Activated CD8-positive, alpha-beta T cell treated with anti-CD3 and anti-CD28 coated beads, Interleukin-2, amount 10 ng/mL, durations not matched to agents 7 days and 5 days (primary cell): ENCODE measurements around the gene TTC7B. TPM values are rescaled to one million over a fixed set of nuclear protein-coding genes. Genes with fewer than 3 reads are reported as not detected.

Experiments
- ATAC-seq: fragments of 150-1000 bp; cut with Tn5 transposase; one replicate; pipeline ENCODE4 v1.10.0; 2021; ENCODE audit warnings: moderate library complexity
- CTCF ChIA-PET: fragments of 350-600 bp; sonication (Branson Sonifier 250); formaldehyde crosslinking; loops from one replicate; lab custom pipeline; 2021; ENCODE audit warnings: antibody characterized with exemption; lab: Charles Lee
- POLR2A ChIA-PET: fragments of 350-600 bp; sonication (Branson Sonifier 250); formaldehyde crosslinking; loops from one replicate; lab custom pipeline; 2021; ENCODE audit warnings: antibody characterized with exemption; lab: Charles Lee
- DNase-seq: peaks from one replicate; pipeline ENCODE4 v3.0.0-alpha.2; 2020
- H3K27ac Mint-ChIP-seq: one replicate; pipeline ENCODE4 v1.8.0; 2021; ENCODE audit warnings: mild to moderate bottlenecking, mixed read lengths
- H3K27me3 Mint-ChIP-seq: one replicate; pipeline ENCODE4 v1.8.0; 2021; ENCODE audit warnings: low read depth, mixed read lengths
- H3K36me3 Mint-ChIP-seq: one replicate; pipeline ENCODE4 v1.8.0; 2021; ENCODE audit warnings: low read depth, mixed read lengths
- H3K4me1 Mint-ChIP-seq: one replicate; pipeline ENCODE4 v1.8.0; 2021; ENCODE audit warnings: low read depth, mixed read lengths
- H3K4me3 Mint-ChIP-seq: one replicate; pipeline ENCODE4 v1.8.0; 2021; ENCODE audit warnings: mild to moderate bottlenecking, mixed read lengths
- H3K9me3 Mint-ChIP-seq: one replicate; pipeline ENCODE4 v1.8.0; 2022; ENCODE audit warnings: mixed read lengths; ENCODE audit not compliant: insufficient read depth
- total RNA-seq, 2 experiments: library from RNA; stranded (reverse); gene quantifications; one replicate each; pipeline ENCODE4 v1.2.3, GENCODE V29; 2021

The TTC7B gene
- total RNA-seq, 2 experiments from 2014 or later: 5.3 to 6.8 TPM

- no peaks in the 10 kb centered on the region for H3K36me3 Mint-ChIP-seq
- no peak overlapping the region for H3K27ac Mint-ChIP-seq
- ATAC-seq: no peak
- H3K27me3 Mint-ChIP-seq: no peaks in the 10 kb centered on the region
- CTCF ChIA-PET: no interaction called here
- DNase-seq: no peak
- H3K9me3 Mint-ChIP-seq: no peaks in the 10 kb centered on the region
- no peak overlapping the region for H3K4me3 Mint-ChIP-seq
- POLR2A ChIA-PET: no interaction called here
- no peaks in the 10 kb centered on the region for H3K4me1 Mint-ChIP-seq
Observed at GRCh38 chr14:90781344-90781761, 34.9 kb downstream of the TTC7B start.

- ChIA-PET POLR2A (no interaction called here), CTCF (interaction anchor here (1.2 kb wide), 1 partner anchor 22 kb away, joined by 4 read pairs; no protein-coding TSS in a partner anchor)
- Mint-ChIP-seq H3K27me3 (no peaks in the 10 kb centered on the region), H3K27ac (no peak overlapping the region), H3K9me3 (no peaks in the 10 kb centered on the region), H3K36me3 (no peaks in the 10 kb centered on the region), H3K4me3 (no peak overlapping the region), H3K4me1 (no peaks in the 10 kb centered on the region)
- DNase-seq (no peak), ATAC-seq (no peak)
Observed at GRCh38 chr14:90780519-90780918, 35.7 kb downstream of the TTC7B start.

GRCh38 chr14:90778571-90779255 is 37.5 kb downstream of the TTC7B start:
- ChIA-PET CTCF (interaction anchor here (1.1 to 2.0 kb wide), 2 partner anchors 20 to 25 kb away, joined by 3 to 10 read pairs; no protein-coding TSS in a partner anchor), POLR2A (no interaction called here)
- Mint-ChIP-seq H3K36me3 (no peaks in the 10 kb centered on the region), H3K27ac (no peak overlapping the region), H3K4me3 (no peak overlapping the region), H3K4me1 (no peaks in the 10 kb centered on the region), H3K9me3 (no peaks in the 10 kb centered on the region), H3K27me3 (no peaks in the 10 kb centered on the region)
- ATAC-seq (no peak), DNase-seq (no peak)

- no peaks in the 10 kb centered on the region for H3K4me1 Mint-ChIP-seq
- ATAC-seq: no peak
- CTCF ChIA-PET: interaction anchor here (1.1 to 2.0 kb wide), 2 partner anchors 19 to 26 kb away, joined by 3 to 10 read pairs; no protein-coding TSS in a partner anchor
- H3K27me3 Mint-ChIP-seq: no peaks in the 10 kb centered on the region
- POLR2A ChIA-PET: interaction anchor here (0.6 kb wide), 1 partner anchor 51 kb away, joined by 3 read pairs; no protein-coding TSS in a partner anchor
- H3K9me3 Mint-ChIP-seq: no peaks in the 10 kb centered on the region
- DNase-seq: no peak
- H3K36me3 Mint-ChIP-seq: no peaks in the 10 kb centered on the region
- H3K27ac Mint-ChIP-seq: no peak overlapping the region
- H3K4me3 Mint-ChIP-seq: no peak overlapping the region
Observed at GRCh38 chr14:90777830-90778485, 38.3 kb downstream of the TTC7B start.

- Mint-ChIP-seq H3K27me3 (no peaks in the 10 kb centered on the region), H3K27ac (no peak overlapping the region), H3K9me3 (no peaks in the 10 kb centered on the region), H3K4me3 (no peak overlapping the region), H3K4me1 (no peaks in the 10 kb centered on the region), H3K36me3 (no peaks in the 10 kb centered on the region)
- DNase-seq (no peak), ATAC-seq (no peak)
- POLR2A ChIA-PET: no interaction called here
- CTCF ChIA-PET: interaction anchor here (2.0 kb wide), 1 partner anchor 19 kb away, joined by 10 read pairs; no protein-coding TSS in a partner anchor
Observed at GRCh38 chr14:90777358-90777757, 38.9 kb downstream of the TTC7B start.

- H3K9me3 Mint-ChIP-seq: no peaks in the 10 kb centered on the region
- CTCF ChIA-PET: no interaction called here
- no peak for DNase-seq
- H3K4me3 Mint-ChIP-seq: no peak overlapping the region
- H3K4me1 Mint-ChIP-seq: no peaks in the 10 kb centered on the region
- POLR2A ChIA-PET: no interaction called here
- ATAC-seq: no peak
- no peak overlapping the region for H3K27ac Mint-ChIP-seq
- no peaks in the 10 kb centered on the region for H3K27me3 Mint-ChIP-seq
- no peaks in the 10 kb centered on the region for H3K36me3 Mint-ChIP-seq
Observed at GRCh38 chr14:90775441-90775840, 40.8 kb downstream of the TTC7B start.

- Mint-ChIP-seq H3K4me1 (no peaks in the 10 kb centered on the region), H3K4me3 (no peak overlapping the region), H3K36me3 (no peaks in the 10 kb centered on the region), H3K27me3 (no peaks in the 10 kb centered on the region), H3K9me3 (no peaks in the 10 kb centered on the region), H3K27ac (no peak overlapping the region)
- POLR2A ChIA-PET: no interaction called here
- no peak for DNase-seq
- CTCF ChIA-PET: no interaction called here
- no peak for ATAC-seq
Observed at GRCh38 chr14:90774316-90774715, 41.9 kb downstream of the TTC7B start.

- POLR2A ChIA-PET: no interaction called here
- H3K27me3 Mint-ChIP-seq: no peaks in the 10 kb centered on the region
- ATAC-seq: no peak
- H3K36me3 Mint-ChIP-seq: no peaks in the 10 kb centered on the region
- H3K4me1 Mint-ChIP-seq: no peaks in the 10 kb centered on the region
- CTCF ChIA-PET: interaction anchor here (3.1 kb wide), 1 partner anchor 14 kb away, joined by 26 read pairs; no protein-coding TSS in a partner anchor
- H3K4me3 Mint-ChIP-seq: no peak overlapping the region
- no peak for DNase-seq
- peaks cover 3% of the 10 kb centered on the region for H3K9me3 Mint-ChIP-seq
- H3K27ac Mint-ChIP-seq: no peak overlapping the region
Observed at GRCh38 chr14:90773705-90774104, 42.5 kb downstream of the TTC7B start.

GRCh38 chr14:90773196-90773486 is 43.1 kb downstream of the TTC7B start:
- ChIA-PET CTCF (interaction anchor here (1.3 to 3.1 kb wide), 2 partner anchors 13 to 40 kb away, joined by 3 to 26 read pairs; no protein-coding TSS in a partner anchor), POLR2A (no interaction called here)
- H3K27me3 Mint-ChIP-seq: peaks cover 3% of the 10 kb centered on the region
- H3K4me1 Mint-ChIP-seq: no peaks in the 10 kb centered on the region
- H3K4me3 Mint-ChIP-seq: no peak overlapping the region
- no peaks in the 10 kb centered on the region for H3K36me3 Mint-ChIP-seq
- no peak overlapping the region for H3K27ac Mint-ChIP-seq
- DNase-seq: no peak
- peaks cover 6% of the 10 kb centered on the region for H3K9me3 Mint-ChIP-seq
- no peak for ATAC-seq

- peaks cover 32% of the 10 kb centered on the region for H3K9me3 Mint-ChIP-seq
- ATAC-seq (no peak), DNase-seq (no peak)
- H3K27ac Mint-ChIP-seq: no peak overlapping the region
- H3K36me3 Mint-ChIP-seq: peaks cover 3% of the 10 kb centered on the region
- ChIA-PET CTCF (interaction anchor here (1.6 to 2.0 kb wide), 2 partner anchors 9 to 11 kb away, joined by 5 to 20 read pairs; no protein-coding TSS in a partner anchor), POLR2A (no interaction called here)
- H3K4me3 Mint-ChIP-seq: no peak overlapping the region
- peaks cover 12% of the 10 kb centered on the region for H3K27me3 Mint-ChIP-seq
- H3K4me1 Mint-ChIP-seq: no peaks in the 10 kb centered on the region
Observed at GRCh38 chr14:90767899-90768298, 48.3 kb downstream of the TTC7B start.

GRCh38 chr14:90760591-90761316 is 55.5 kb downstream of the TTC7B start:
- CTCF ChIA-PET: interaction anchor here (0.8 to 4.9 kb wide), 10 partner anchors 9 to 472 kb away, joined by 3 to 31 read pairs (median 3); no protein-coding TSS in a partner anchor
- peaks cover 5% of the 10 kb centered on the region for H3K36me3 Mint-ChIP-seq
- H3K4me1 Mint-ChIP-seq: peaks cover 13% of the 10 kb centered on the region
- DNase-seq (no peak), ATAC-seq (no peak)
- POLR2A ChIA-PET: no interaction called here
- no peak overlapping the region for H3K27ac Mint-ChIP-seq
- H3K4me3 Mint-ChIP-seq: no peak overlapping the region
- peaks cover 17% of the 10 kb centered on the region for H3K9me3 Mint-ChIP-seq
- H3K27me3 Mint-ChIP-seq: peaks cover 28% of the 10 kb centered on the region
